ENCODE measurements around the gene R3HDM2. TPM values are rescaled to one million over a fixed set of nuclear protein-coding genes. Genes with fewer than 3 reads are reported as not detected.

The R3HDM2 gene
- total RNA-seq, 2 experiments from 2014 or later, result 42.2 to 51.4 TPM

GRCh38 chr12:57254506-57255280, 176.2 kb downstream of the R3HDM2 start:
- POLR2A ChIA-PET, result no interaction called here
- H3K4me1 Mint-ChIP-seq (ENCODE audit: low read depth), result no peaks in the 10 kb centered on the region
- H3K27me3 Mint-ChIP-seq, result no peaks in the 10 kb centered on the region
- intact Hi-C loops (cut with micrococcal nuclease), result no loop called here
- H3K9me3 Mint-ChIP-seq, result no peaks in the 10 kb centered on the region
- peaks cover 19% of the 10 kb centered on the region for H3K36me3 Mint-ChIP-seq
- CTCF ChIA-PET, result no interaction called here
- no peak overlapping the region for H3K4me3 Mint-ChIP-seq
- H3K27ac Mint-ChIP-seq, result no peak overlapping the region
- no peak for DNase-seq

GRCh38 chr12:57250956-57251355, 179.9 kb downstream of the R3HDM2 start, which contains the start of gene STAC3:
Gene STAC3, minus strand, starts transcription at chr12:57251187. Its CDS starts 1,551 bp downstream, at chr12:57249636.
- no peaks in the 10 kb centered on the region for H3K4me1 Mint-ChIP-seq (ENCODE audit: low read depth)
- no peaks in the 10 kb centered on the region for H3K9me3 Mint-ChIP-seq
- CTCF ChIA-PET, result interaction anchor here (0.5 to 2.4 kb wide), 9 partner anchors 8 to 527 kb away, joined by 3 to 10 read pairs (median 4); no protein-coding TSS in a partner anchor
- DNase-seq, result no peak
- no peak within 1 kb of the TSS for H3K27ac Mint-ChIP-seq
- peaks cover 3% of the 10 kb centered on the region for H3K36me3 Mint-ChIP-seq
- H3K4me3 Mint-ChIP-seq, result no peak within 1 kb of the TSS
- POLR2A ChIA-PET, result interaction anchor here (0.5 to 0.6 kb wide), 2 partner anchors 24 to 26 kb away, joined by 3 to 5 read pairs; no protein-coding TSS in a partner anchor
- no peaks in the 10 kb centered on the region for H3K27me3 Mint-ChIP-seq
- intact Hi-C loops (cut with micrococcal nuclease), result no loop called here

- ChIA-PET POLR2A (no interaction called here), CTCF (interaction anchor here (0.5 to 2.4 kb wide), 4 partner anchors 12 to 528 kb away, joined by 4 to 8 read pairs (median 6); no protein-coding TSS in a partner anchor)
- Mint-ChIP-seq H3K4me3 (no peak overlapping the region), H3K4me1 (ENCODE audit: low read depth) (no peaks in the 10 kb centered on the region), H3K9me3 (no peaks in the 10 kb centered on the region), H3K27me3 (no peaks in the 10 kb centered on the region), H3K36me3 (no peaks in the 10 kb centered on the region), H3K27ac (no peak overlapping the region)
- DNase-seq, result no peak
- intact Hi-C loops (cut with micrococcal nuclease), result no loop called here
These were observed 180.3 kb downstream of the R3HDM2 start for GRCh38 chr12:57250541-57250940.

- H3K36me3 Mint-ChIP-seq, result no peaks in the 10 kb centered on the region
- H3K4me1 Mint-ChIP-seq (ENCODE audit: low read depth), result no peaks in the 10 kb centered on the region
- ChIA-PET CTCF (interaction anchor here (15.0 kb wide), 1 partner anchor 34 kb away, joined by 447 read pairs; the partner anchor contains the start of gene NXPH4), POLR2A (no interaction called here)
- no peaks in the 10 kb centered on the region for H3K27me3 Mint-ChIP-seq
- no peak for DNase-seq
- no peak overlapping the region for H3K27ac Mint-ChIP-seq
- intact Hi-C loops (cut with micrococcal nuclease), result no loop called here
- H3K4me3 Mint-ChIP-seq, result no peak overlapping the region
- H3K9me3 Mint-ChIP-seq, result no peaks in the 10 kb centered on the region
These were observed 181.7 kb downstream of the R3HDM2 start for GRCh38 chr12:57248934-57249742.

GRCh38 chr12:57247041-57247440, 183.8 kb downstream of the R3HDM2 start:
- H3K9me3 Mint-ChIP-seq, result no peaks in the 10 kb centered on the region
- peaks cover 7% of the 10 kb centered on the region for H3K27me3 Mint-ChIP-seq
- DNase-seq, result no peak
- H3K4me3 Mint-ChIP-seq, result no peak overlapping the region
- ChIA-PET CTCF (interaction anchor here (1.0 to 15.0 kb wide), 3 partner anchors 16 to 205 kb away, joined by 3 to 447 read pairs (median 3); partner anchors contain the start of gene NXPH4), POLR2A (no interaction called here)
- H3K36me3 Mint-ChIP-seq, result no peaks in the 10 kb centered on the region
- H3K27ac Mint-ChIP-seq, result no peak overlapping the region
- H3K4me1 Mint-ChIP-seq (ENCODE audit: low read depth), result peaks cover 12% of the 10 kb centered on the region
- intact Hi-C loops (cut with micrococcal nuclease), result no loop called here

- Mint-ChIP-seq H3K27ac (no peak overlapping the region), H3K27me3 (peaks cover 21% of the 10 kb centered on the region), H3K4me3 (no peak overlapping the region), H3K9me3 (no peaks in the 10 kb centered on the region), H3K4me1 (ENCODE audit: low read depth) (peaks cover 31% of the 10 kb centered on the region), H3K36me3 (no peaks in the 10 kb centered on the region)
- intact Hi-C loops (cut with micrococcal nuclease), result loop anchor here (5.0 kb wide), 1 partner anchor 132 kb away; the partner anchor contains the start of gene STAT6
- CTCF ChIA-PET, result interaction anchor here (0.9 to 15.0 kb wide), 7 partner anchors 16 to 118 kb away, joined by 3 to 447 read pairs (median 12); partner anchors contain the start of genes LRP1, NXPH4 and SHMT2
- DNase-seq, result no peak
- POLR2A ChIA-PET, result no interaction called here
These were observed 186.5 kb downstream of the R3HDM2 start for GRCh38 chr12:57244312-57244696.

GRCh38 chr12:57243521-57244311, 187.1 kb downstream of the R3HDM2 start:
- CTCF ChIA-PET, result interaction anchor here (0.6 to 15.0 kb wide), 31 partner anchors 8 to 549 kb away, joined by 3 to 447 read pairs (median 6); partner anchors contain the start of genes LRP1, NXPH4, SHMT2 and STAT6
- Mint-ChIP-seq H3K27ac (no peak overlapping the region), H3K4me1 (ENCODE audit: low read depth) (peaks cover 34% of the 10 kb centered on the region), H3K27me3 (peaks cover 24% of the 10 kb centered on the region), H3K36me3 (no peaks in the 10 kb centered on the region), H3K9me3 (no peaks in the 10 kb centered on the region), H3K4me3 (peak overlapping the region; percentile 63)
- intact Hi-C loops (cut with micrococcal nuclease), result loop anchor here (1.0 to 5.0 kb wide), 2 partner anchors 29 to 131 kb away; partner anchors contain the start of gene STAT6
- peak; percentile 88 for DNase-seq
- POLR2A ChIA-PET, result interaction anchor here (0.9 to 2.0 kb wide), 4 partner anchors 10 to 29 kb away, joined by 3 to 11 read pairs (median 4); partner anchors contain the start of gene SHMT2

- intact Hi-C loops (cut with micrococcal nuclease), result loop anchor here (1.0 to 5.0 kb wide), 2 partner anchors 29 to 131 kb away; partner anchors contain the start of gene STAT6
- H3K4me1 Mint-ChIP-seq (ENCODE audit: low read depth), result peaks cover 39% of the 10 kb centered on the region
- H3K4me3 Mint-ChIP-seq, result peak overlapping the region; percentile 63
- H3K27ac Mint-ChIP-seq, result no peak overlapping the region
- no peaks in the 10 kb centered on the region for H3K9me3 Mint-ChIP-seq
- ChIA-PET POLR2A (interaction anchor here (0.8 to 2.0 kb wide), 8 partner anchors 9 to 28 kb away, joined by 3 to 11 read pairs (median 4); partner anchors contain the start of gene SHMT2), CTCF (interaction anchor here (0.6 to 15.0 kb wide), 40 partner anchors 9 to 548 kb away, joined by 3 to 447 read pairs (median 5); partner anchors contain the start of genes LRP1, NXPH4, SHMT2 and STAT6)
- peaks cover 28% of the 10 kb centered on the region for H3K27me3 Mint-ChIP-seq
- DNase-seq, result peak; percentile 80
- no peaks in the 10 kb centered on the region for H3K36me3 Mint-ChIP-seq
These were observed 188.0 kb downstream of the R3HDM2 start for GRCh38 chr12:57242691-57243454.

- POLR2A ChIA-PET, result interaction anchor here (0.8 to 2.0 kb wide), 6 partner anchors 13 to 27 kb away, joined by 3 to 11 read pairs (median 4); partner anchors contain the start of gene SHMT2
- Mint-ChIP-seq H3K4me3 (no peak overlapping the region), H3K36me3 (no peaks in the 10 kb centered on the region), H3K27me3 (peaks cover 33% of the 10 kb centered on the region), H3K9me3 (no peaks in the 10 kb centered on the region), H3K4me1 (ENCODE audit: low read depth) (peaks cover 44% of the 10 kb centered on the region), H3K27ac (no peak overlapping the region)
- CTCF ChIA-PET, result interaction anchor here (0.6 to 15.0 kb wide), 36 partner anchors 10 to 238 kb away, joined by 3 to 447 read pairs (median 6); partner anchors contain the start of genes LRP1, NXPH4, SHMT2 and STAT6
- intact Hi-C loops (cut with micrococcal nuclease), result loop anchor here (5.0 kb wide), 1 partner anchor 130 kb away; the partner anchor contains the start of gene STAT6
- DNase-seq, result no peak
These were observed 188.5 kb downstream of the R3HDM2 start for GRCh38 chr12:57242329-57242690.
